GM18507 (cell line): Measurements from ENCODE around the gene CEMIP.

ENCODE experiments used
- DNase-seq: peaks from one replicate; pipeline ENCODE4 v3.0.0; 2011; ENCODE audit warnings: low read depth; ENCODE audit not compliant: insufficient read length; ENCODE audit errors: extremely low spot score
- FAIRE-seq: peaks from 2 replicates; lab custom pipeline; 2011; peaks lifted over from hg19 to GRCh38; lab: Jason Lieb, UNC

Gene CEMIP

GRCh38 chr15:80816049-80816653 is 37.0 kb downstream of the CEMIP start:
- DNase-seq (no peak), FAIRE-seq (no peak)

- FAIRE-seq (no peak), DNase-seq (no peak)
Measured at GRCh38 chr15:80816936-80817335, 37.8 kb downstream of the CEMIP start.

GRCh38 chr15:80817901-80818300 is 38.7 kb downstream of the CEMIP start:
- no peak for FAIRE-seq

GRCh38 chr15:80819001-80819400 is 39.8 kb downstream of the CEMIP start:
- FAIRE-seq = no peak

More at GRCh38 chr15:80817901-80818300, 38.7 kb downstream of the CEMIP start:
- DNase-seq = no peak

GRCh38 chr15:80820092-80820491 is 40.9 kb downstream of the CEMIP start:
- DNase-seq = no peak
- FAIRE-seq = no peak

More at GRCh38 chr15:80819001-80819400, 39.8 kb downstream of the CEMIP start:
- DNase-seq = no peak

- DNase-seq = no peak
- no peak for FAIRE-seq
Measured at GRCh38 chr15:80822256-80822655, 43.1 kb downstream of the CEMIP start.

- FAIRE-seq (no peak), DNase-seq (no peak)
Measured at GRCh38 chr15:80822676-80823075, 43.5 kb downstream of the CEMIP start.

- FAIRE-seq (no peak), DNase-seq (no peak)
Measured at GRCh38 chr15:80823120-80823519, 44.0 kb downstream of the CEMIP start.

GRCh38 chr15:80823995-80824394 is 44.8 kb downstream of the CEMIP start:
- no peak for FAIRE-seq
- DNase-seq = no peak

GRCh38 chr15:80825361-80826030 is 46.3 kb downstream of the CEMIP start:
- DNase-seq (no peak), FAIRE-seq (no peak)

- DNase-seq = no peak
- FAIRE-seq = no peak
Measured at GRCh38 chr15:80828796-80829195, 49.6 kb downstream of the CEMIP start.

GRCh38 chr15:80830677-80831076 is 51.5 kb downstream of the CEMIP start:
- no peak for FAIRE-seq

GRCh38 chr15:80831192-80831591 is 52.0 kb downstream of the CEMIP start:
- FAIRE-seq = no peak
- no peak for DNase-seq

More at GRCh38 chr15:80830677-80831076, 51.5 kb downstream of the CEMIP start:
- no peak for DNase-seq

GRCh38 chr15:80831606-80832224 is 52.5 kb downstream of the CEMIP start:
- no peak for FAIRE-seq
- DNase-seq = no peak

GRCh38 chr15:80832686-80833085 is 53.5 kb downstream of the CEMIP start:
- no peak for DNase-seq
- no peak for FAIRE-seq

- DNase-seq (no peak), FAIRE-seq (no peak)
Measured at GRCh38 chr15:80834402-80834801, 55.2 kb downstream of the CEMIP start.

- FAIRE-seq (no peak), DNase-seq (no peak)
Measured at GRCh38 chr15:80834906-80835305, 55.7 kb downstream of the CEMIP start.

- DNase-seq (no peak), FAIRE-seq (no peak)
Measured at GRCh38 chr15:80835336-80835735, 56.2 kb downstream of the CEMIP start.

- no peak for FAIRE-seq
- no peak for DNase-seq
Measured at GRCh38 chr15:80836223-80836622, 57.1 kb downstream of the CEMIP start.

GRCh38 chr15:80837006-80837405 is 57.8 kb downstream of the CEMIP start:
- no peak for DNase-seq
- FAIRE-seq = no peak

- no peak for DNase-seq
- no peak for FAIRE-seq
Measured at GRCh38 chr15:80838012-80838411, 58.8 kb downstream of the CEMIP start.
